GM12864 (cell line): ENCODE data around the gene CYB561D2.
A peak's percentile ranks its signal among the peaks of the same experiment; 100 is the strongest.

ENCODE experiments used
- DNase-seq: peaks from one replicate; pipeline ENCODE4 v3.0.0-alpha.2; 2011; ENCODE audit warnings: low read depth
- H3K4me3 ChIP-seq: 2 replicates; pipeline ENCODE4 v1.5.1; 2011; ENCODE audit warnings: mild to moderate bottlenecking, low read depth, low read length, control low read depth
- TF ChIP-seq, protein P1 (sequence below): IDR thresholded peaks from 2 replicates; pipeline ENCODE4 v1.5.1; 2011; ENCODE audit warnings: low read depth, mild to moderate bottlenecking, moderate library complexity, low read length, control low read depth, inconsistent platforms; ENCODE audit errors: missing control alignments

CYB561D2 gene

DNA sequence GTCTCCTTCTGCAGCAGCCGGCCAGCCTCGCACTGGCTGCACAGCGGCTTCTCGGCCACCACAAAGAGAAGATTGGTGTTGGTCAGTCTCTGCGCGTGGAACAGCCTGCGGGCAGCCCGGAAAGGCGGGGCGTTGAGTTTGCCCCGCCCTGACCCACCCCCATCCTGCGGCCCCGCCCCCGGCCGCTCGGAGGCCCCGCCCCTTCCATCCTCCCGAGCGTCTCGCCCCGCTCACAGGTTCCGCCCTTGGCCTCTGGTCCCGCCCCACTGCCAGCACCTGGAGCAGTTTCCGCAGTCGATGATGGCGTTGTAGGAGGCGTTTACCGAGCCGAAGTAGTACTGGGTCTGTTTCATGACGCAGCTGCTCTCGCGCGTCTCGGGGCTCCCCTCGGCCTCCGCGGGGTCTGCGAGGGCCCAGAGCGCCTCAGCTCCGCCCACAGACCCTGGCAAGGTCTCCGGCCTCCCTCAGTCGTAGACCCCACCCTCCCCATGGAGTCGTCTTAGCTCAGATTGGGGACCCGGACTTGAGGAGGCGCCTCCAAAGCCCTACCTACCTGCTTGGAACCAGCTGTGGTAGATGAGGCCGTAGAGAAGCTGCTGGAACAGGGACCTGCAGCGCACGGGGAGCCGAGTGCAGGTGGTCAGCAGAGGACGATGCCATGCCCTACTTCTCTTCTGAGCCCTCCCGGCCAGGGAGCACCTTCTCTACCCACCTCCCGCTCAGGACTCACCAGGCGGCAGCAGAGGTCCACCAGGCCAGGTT lies 14.6 kb downstream of the CYB561D2 start:
- TF ChIP-seq, protein P1, sequence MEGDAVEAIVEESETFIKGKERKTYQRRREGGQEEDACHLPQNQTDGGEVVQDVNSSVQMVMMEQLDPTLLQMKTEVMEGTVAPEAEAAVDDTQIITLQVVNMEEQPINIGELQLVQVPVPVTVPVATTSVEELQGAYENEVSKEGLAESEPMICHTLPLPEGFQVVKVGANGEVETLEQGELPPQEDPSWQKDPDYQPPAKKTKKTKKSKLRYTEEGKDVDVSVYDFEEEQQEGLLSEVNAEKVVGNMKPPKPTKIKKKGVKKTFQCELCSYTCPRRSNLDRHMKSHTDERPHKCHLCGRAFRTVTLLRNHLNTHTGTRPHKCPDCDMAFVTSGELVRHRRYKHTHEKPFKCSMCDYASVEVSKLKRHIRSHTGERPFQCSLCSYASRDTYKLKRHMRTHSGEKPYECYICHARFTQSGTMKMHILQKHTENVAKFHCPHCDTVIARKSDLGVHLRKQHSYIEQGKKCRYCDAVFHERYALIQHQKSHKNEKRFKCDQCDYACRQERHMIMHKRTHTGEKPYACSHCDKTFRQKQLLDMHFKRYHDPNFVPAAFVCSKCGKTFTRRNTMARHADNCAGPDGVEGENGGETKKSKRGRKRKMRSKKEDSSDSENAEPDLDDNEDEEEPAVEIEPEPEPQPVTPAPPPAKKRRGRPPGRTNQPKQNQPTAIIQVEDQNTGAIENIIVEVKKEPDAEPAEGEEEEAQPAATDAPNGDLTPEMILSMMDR, result no peak
- peak overlapping the region; percentile 50 for H3K4me3 ChIP-seq
- DNase-seq, result peak; percentile 67

DNA sequence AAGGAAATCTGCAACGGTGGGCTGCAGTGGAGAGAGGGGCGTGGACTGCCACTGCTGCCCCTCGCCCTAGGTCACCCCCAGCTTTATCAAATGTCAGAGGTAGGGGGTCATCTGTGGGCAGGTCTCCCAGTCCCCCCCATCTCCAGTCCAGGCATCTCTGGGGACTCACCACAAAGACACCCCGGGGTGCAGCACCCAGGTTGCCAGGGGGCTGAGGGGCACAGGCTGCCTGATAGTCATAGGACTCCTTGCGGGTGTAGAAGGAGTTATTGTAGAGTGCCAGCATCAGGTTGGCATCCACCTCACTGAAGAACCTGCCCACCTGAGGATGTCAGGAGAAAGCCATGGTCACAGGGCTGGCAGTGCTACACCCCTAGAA lies 15.2 kb downstream of the CYB561D2 start:
- H3K4me3 ChIP-seq, result peak overlapping the region; percentile 50; the same call in 1 of the 2 replicates
- TF ChIP-seq, protein P1, result no peak
- DNase-seq, result no peak

DNA sequence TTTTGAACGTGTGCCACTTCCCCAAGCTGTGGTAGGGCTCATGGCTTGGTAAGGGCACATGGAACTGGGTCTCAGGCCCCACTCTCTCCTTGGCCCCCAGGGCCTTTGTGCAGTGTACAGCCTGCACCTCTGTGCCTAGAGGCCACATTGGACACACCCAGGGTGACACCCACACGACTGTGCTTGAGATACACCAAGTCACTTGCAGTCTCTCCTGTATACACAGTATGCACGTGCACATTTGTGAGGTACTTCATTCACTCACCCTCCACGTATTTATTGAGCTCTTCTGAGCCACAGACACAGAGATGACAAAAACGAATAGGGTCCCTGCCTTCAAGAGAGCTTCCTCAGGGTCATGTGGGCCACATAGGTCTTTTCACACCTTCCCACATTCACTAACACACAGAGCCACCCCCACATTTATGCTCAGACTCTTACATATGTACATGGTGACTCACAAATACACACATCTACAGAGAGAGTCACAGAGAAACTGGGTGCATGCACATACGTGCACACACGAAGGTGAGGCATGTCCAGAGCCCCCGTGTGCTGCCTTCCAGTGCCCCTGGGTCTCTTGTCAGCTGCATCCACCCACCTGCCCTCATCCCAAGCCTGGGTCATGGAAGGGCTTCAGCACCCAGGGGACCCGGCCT lies 18.5 kb downstream of the CYB561D2 start:
- DNase-seq, result no peak
- H3K4me3 ChIP-seq, result no peak overlapping the region
- TF ChIP-seq, protein P1, result no peak

DNA sequence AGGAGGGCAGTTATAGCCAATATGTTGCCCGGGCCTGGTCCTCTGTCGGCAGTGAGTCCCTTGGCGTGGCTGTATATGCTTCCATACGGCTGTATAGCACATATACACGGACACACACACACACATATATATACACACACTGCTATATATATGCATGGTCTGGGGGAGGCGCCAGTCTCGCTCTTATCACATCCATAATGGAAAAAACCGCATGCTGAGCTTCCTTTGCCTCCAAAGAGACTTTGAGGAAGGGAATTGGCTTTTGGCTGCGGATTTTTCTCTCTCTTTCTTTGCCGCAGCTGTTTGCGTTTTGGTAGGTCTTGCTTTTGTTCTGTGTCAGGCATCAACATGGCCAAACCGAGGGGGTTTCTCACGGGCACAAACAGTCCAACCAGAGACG lies 19.9 kb downstream of the CYB561D2 start:
- TF ChIP-seq, protein P1, result no peak
- no peak for DNase-seq
- no peak overlapping the region for H3K4me3 ChIP-seq

DNA sequence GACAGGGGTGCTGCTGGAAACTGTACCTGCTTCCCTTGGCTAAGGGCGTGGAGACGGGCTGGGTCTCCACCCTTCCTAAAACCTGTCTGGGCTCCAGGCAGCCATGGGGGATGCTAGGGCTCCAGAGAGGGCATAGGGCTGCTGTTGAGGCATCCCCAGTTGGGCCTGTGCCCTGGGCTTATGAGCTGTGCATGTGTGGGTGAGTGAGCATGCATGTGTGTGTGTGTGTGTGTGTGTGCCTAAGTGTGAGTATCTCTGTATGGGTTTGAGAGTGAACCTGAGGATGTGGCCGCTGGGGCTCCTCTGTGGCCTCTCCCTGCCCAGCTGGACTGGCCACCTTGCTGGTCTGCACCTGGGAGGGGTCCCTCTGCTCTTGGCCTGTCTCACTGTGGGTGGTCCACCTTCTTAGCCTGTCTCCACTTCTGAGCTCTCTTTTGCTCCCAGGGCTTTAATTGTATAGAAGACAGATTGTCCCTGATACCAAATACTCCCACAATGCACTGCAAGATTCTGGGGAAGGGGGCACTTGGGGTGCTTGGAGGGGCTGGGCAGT lies 20.5 kb downstream of the CYB561D2 start:
- TF ChIP-seq, protein P1, result no peak
- H3K4me3 ChIP-seq, result no peak overlapping the region
- no peak for DNase-seq

DNA sequence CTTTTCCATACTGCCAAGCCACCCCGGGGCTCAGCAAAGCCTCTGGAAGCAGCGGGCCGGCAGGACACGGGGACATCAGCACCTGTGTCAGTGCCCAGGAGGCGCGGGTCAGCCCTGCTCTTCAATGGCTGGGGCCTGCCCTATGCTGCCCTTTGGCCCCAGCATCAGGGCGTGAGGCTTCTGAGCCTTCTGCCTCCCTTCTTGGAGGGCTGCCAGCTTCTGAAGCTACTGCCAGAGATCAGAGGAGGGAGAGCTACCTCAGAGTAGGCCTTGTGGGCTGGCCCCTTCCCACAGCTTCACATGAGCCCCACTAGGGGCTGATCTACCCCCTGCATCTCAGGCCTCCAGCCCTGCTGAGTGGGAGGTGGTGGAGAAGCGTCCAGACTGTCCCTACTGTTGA lies 21.7 kb downstream of the CYB561D2 start:
- DNase-seq, result no peak
- no peak overlapping the region for H3K4me3 ChIP-seq
- TF ChIP-seq, protein P1, result no peak
